Fibroblast of gingiva (primary cell): ENCODE data around the gene ABCC3.

Experiments
- DNase-seq: peaks from one replicate; pipeline ENCODE4 v3.0.0-alpha.2; 2011; ENCODE audit warnings: low read depth

ABCC3 gene

DNA sequence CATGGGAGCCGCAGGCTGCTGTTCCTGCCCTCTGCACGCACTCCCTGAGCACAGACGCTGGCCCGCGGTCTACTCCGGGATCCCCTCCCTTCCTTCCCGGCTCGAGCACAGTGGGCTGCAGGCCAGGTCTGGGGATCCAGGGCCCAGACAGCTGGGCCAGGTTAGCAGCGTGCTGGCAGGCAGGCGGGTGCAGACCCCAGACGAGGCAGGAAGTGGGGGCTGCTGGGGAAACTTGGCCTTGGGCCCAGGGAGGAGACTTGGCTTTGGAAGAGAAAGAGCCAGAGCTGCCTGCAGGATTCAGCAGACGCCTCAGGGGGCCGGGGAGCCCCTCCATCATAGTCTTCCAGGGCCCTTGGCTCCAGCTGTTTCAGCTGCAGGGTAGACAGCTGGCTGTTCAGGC, 30.2 kb upstream of the ABCC3 start:
- DNase-seq: no peak

DNA sequence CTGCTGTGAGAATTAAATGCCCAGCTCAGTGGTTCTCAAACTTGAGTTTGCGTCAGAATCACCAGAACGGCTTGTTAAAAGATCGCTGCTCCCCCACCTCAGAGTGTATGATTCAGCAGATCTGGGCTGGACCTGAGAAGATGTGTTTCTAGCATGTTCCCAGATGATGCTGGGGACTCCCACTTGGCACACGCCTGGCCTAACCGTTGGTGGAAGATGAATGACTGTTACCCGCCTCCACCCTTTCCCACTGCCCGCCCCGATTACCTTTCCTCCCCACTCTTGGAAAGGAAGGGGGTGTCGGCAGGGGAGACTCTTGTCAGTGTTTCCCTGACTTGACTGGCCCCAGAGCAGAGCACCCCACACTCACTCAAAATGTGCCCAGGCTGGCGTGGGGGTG, 29.3 kb upstream of the ABCC3 start:
- no peak for DNase-seq

DNA sequence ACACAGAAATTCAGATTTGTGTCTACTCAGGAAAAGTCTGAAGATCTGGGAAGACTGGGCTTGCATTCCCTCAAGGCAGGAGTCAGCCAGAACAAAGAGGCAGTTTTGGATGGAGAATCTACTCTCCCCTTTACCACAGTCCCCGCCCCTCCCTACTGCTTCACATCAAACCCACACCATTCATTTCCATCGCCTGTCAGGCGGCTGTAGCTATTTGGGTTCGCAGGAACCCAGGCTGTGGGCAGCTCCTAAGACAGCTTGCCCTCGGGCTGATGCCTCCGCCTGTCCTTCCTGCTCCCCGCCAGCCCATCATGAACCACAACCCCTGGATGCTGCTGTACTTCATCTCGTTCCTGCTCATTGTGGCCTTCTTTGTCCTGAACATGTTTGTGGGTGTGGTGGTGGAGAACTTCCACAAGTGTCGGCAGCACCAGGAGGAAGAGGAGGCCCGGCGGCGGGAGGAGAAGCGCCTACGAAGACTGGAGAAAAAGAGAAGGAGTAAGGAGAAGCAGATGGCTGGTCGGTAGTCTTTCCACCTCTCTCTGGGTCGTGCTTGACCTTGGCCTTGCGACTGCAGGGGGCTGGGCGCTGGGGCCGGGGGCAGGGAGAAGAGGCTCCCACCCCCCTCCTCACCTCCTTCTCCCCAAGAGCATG, 27.0 kb upstream of the ABCC3 start:
- DNase-seq: no peak

DNA sequence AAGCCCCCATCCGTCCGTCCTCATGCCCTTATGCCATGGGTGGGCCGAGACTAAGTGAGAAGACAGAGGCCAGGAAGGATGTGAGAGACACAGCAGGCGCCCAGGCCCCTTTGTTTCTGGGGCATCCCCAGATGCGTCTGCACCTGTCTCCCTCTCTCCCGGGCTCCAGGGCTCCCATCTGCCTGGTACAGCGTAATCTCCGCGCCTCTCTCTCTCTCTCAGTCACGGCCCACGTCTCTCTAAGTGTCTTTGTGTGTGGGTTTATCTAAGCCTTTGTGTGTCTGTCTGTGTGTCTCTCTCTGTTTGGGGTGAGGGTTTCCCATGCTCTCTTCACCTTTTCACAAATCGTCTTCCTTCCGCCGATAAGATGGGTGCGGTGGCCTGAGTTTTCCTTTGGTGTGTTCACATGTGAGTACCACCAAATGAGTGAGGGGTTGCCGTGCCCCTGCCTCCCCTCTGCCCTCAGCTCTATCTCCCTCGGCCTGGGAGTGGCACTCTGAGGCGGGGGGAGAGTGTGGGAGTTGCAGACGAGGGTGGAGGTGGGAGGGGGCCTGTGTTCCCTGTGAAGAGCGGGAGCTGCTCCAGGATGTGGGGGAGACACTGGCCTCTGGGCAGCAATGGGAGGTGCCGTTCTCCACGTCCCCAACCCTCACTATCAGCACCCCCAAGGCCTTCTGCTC, 25.8 kb upstream of the ABCC3 start:
- no peak for DNase-seq

DNA sequence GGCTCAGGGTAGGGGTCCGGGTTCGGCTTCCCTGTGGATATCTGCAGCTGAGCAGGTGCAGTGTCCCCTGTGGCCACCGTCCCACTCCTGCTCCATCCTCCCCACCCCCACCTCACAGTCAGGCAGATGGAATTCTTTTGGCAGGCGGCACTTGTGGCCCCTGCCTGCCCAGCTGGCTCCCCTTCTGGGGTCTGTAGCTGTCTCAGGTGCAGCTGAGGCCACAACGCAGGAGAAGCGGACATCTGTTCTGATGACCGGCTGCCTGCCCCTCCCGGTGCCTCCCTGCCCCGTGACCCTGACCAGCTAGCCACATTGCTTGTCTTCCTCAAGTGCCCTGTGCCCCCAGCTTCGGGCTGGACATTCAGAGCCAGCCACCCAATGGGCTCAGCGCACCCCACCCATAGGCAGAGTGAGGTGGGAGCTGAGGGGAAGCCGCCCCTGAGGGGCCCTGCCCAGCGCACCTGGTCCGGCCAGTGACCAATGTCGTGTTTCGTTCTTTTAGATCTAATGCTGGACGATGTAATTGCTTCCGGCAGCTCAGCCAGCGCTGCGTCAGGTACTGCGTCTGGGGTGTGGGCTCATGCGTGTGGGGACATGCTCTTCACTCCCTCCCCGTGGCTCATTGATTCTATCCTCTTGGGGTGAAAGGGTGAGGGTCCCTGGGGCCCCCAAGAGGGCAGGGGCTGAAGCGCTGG, 25.2 kb upstream of the ABCC3 start:
- DNase-seq: no peak

DNA sequence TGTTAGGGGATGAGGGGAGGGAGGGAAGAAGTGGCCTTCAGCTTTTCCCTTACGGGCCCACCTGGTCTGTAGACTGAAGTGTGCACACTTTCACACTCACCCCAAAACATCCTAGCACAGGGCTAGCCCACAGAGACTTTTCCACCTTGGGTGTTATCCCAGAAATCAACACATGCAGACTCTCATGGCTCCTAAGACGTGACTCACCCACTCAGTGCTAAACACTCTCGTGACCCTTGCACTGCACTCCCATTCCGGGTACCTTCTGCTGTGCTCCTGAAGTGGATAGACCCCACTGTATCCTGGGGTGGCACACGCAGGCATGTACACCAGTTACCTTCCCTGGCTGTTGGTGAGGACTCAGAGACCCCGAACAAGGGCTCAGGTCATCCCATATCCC, 23.0 kb upstream of the ABCC3 start:
- DNase-seq: no peak

DNA sequence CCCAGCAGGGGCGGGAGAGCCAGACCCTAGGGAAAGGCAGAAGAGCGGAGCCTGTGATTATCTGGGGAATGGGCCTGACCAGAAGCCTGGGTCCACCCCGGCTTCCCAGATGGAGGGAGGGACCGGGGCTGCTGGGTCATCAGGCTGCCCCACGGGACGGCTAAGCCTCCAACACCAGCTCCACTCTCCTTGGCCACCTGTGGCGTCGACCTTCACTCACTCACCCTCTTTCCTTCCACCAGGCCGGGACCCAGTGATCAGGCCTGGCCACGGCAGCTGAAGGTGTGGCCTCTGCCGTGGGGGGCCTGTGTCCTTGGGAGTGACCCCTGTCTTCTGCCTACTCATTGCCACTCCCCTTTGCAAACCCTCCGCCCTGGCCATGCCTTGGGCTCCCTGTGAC, 22.4 kb upstream of the ABCC3 start:
- DNase-seq: no peak

DNA sequence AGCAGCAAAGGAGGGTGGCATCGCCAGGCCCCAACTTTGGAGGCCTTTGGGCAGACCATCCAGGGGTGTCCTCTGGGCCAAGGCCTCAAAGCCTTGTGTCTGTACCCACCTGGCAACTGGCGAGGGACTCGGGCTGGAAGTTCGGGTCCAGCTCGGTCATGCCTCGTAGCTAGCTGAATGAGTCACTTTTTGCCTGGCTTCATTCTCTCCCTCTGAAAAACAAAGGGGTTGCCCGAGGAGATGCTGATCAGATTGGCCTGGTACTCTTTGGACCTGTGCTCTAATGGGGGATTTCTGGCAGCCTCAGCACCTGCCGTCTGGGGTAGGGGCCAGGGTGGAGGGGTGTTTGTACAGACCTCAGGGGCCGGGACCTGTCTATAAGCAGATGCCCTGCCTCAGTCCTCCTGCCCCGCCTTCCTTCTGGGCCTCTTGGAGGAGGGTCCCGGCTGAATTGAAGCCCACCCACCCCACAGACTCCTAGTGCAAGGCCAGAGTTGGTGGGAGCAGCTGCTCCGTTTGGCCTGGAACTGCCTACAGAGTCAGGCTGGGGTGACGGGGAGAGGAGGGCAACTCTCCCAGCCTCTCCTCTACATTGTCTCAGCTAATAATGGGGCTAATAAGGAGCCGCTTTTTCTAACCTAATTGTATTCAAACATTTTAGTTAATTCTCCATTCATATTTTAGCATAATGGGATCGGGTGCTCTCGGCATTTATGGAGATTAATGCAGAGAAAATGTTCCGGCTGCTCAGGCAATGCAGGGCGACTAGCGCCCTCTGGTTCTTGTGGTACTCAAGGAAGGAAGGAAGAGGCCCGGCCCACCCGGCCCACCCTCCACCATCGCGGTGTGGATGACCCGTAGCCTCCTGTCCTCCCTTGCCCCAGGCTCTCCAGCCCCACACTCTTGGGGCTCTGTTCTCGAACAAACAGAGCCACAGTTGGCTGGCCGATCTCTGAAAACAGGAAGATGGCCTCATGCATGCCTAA, 21.4 kb upstream of the ABCC3 start:
- no peak for DNase-seq

DNA sequence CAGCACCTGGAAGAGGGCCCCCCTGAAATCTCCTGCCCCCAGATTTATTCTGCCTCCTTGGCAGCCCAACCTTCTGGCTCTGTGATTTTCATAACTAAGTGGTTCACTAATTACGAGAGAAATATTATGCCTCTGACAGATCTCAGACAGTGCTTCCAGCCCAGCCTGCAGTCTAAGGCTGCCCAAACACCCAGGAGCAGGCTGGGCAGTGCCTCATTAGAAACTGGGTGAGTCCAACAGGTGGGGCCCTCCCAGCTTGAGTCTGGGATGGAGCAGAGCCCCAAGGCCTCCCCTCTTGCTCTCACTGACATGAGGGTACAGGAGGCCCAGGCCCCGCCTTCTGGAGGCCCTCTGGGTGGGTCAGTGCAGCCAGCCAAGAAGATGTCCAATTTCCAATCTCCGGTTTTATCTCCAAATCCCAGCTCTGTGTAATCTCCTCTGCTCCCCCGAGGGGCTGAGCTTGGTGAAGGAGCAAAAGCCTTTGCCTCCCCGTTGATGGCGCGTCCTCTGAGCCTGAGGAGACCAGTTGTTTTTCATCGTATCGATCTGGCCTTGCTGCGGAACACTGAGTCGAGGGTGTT, 20.1 kb upstream of the ABCC3 start:
- DNase-seq: no peak

DNA sequence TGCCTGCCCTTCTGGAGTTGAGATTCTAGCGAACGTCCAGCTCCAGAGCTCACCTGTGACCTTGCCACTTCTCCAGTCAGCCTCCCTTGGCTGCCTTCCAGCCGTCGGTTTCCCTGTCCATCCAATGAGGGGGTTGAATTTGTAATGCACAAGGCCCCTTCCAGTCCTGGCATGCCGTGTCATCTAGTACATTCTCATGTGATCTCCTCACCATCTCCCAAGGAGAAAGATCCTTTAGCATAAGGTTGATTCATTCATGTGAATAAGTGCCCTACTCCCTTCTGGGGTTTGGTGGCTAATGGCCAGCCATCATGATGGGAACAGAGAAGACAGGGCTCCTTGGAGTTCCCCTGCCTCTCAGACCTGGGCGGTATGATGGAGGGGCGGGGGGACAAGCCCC, 18.9 kb upstream of the ABCC3 start:
- no peak for DNase-seq

DNA sequence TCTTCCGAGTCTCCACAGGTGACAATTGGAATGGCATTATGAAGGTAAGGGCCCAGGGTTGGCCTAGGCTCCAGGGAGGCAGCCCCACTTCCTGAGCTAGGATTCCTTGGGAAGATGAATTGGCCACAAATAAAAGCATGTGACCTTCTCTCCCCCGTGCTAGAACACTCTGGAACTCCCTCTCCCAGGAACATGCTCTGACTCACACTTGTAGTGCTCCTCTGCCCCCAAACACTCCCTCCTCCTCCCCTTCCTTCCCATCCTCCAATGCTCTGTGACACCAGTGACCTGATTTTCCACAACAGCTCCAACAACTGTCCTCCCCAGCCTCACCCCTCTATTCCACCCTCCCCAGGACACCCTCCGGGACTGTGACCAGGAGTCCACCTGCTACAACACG, 16.4 kb upstream of the ABCC3 start:
- DNase-seq: no peak

DNA sequence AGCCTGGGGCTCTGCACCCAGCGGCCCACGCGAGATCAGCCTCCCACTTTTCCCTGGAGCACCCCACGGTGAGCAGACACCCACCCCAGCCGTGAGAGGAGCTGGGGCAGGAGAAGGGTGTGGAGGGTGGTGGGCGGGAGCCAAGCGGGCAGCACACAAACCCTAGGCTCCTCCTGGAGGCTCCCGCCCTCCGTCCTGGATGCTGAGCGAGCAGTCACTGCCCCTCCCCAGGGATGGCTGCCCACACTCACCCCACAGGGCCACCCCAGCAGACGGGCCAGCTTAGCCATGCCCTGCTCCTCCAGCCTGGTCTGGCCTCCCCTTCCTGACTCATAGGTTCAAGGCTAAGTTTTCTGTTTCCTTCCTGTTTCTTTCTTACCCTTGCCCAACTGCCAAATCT, 15.7 kb upstream of the ABCC3 start:
- no peak for DNase-seq

DNA sequence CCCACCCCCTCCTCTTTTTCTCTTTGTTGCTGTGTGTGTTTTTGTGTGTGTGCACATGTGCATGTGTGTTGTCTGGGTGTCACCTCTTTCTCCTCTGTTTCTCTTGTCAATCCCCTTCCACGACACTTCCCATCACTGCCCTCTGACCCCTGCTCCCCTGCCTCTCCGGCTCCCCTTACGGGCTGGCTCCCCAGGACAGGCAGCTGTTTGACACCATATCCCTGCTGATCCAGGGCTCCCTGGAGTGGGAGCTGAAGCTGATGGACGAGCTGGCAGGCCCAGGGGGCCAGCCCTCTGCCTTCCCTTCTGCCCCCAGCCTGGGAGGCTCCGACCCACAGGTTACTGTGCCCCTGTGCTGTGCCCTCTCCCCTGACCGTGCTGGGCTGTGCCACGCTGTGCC, 15.2 kb upstream of the ABCC3 start:
- no peak for DNase-seq

DNA sequence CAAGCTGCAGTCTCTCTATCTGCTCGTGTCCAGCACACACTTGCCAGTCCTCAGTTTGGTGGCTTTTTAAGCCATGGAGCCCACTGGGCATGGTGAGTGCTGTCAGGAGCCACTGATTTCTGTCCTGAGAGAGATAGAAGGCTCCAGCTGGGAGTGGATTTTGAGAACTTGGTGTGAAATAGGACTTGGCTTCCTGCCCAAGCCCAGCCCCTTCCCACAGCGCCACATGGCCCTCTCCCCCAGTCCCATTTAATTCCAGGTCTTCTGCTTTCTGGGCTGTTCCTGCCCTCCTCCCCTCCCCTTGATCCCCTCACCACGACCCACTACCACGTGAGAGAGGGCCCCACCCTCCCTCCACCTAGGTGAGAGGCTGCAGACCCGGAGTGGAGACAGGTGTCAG, 14.4 kb upstream of the ABCC3 start:
- no peak for DNase-seq

DNA sequence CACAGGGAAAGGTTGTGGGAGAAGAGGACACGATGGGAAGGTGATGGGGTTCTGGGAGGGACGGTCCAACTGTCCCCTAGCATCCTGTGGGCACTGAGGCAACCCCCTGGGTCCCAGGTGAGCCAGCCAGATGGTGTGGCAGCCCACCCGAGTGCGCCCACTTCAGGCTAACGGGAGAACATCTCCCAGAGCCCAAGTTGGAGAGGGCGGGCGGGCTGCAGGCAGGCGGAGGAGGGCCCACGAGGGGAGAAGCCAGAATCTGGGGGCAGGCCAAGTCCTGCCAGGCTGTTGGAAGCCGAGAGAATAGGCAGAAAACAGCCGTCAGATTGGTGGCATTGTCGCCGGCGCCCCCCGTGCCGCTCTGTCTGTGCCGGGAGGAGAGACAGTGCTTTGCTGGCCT, 13.8 kb upstream of the ABCC3 start:
- DNase-seq: no peak

DNA sequence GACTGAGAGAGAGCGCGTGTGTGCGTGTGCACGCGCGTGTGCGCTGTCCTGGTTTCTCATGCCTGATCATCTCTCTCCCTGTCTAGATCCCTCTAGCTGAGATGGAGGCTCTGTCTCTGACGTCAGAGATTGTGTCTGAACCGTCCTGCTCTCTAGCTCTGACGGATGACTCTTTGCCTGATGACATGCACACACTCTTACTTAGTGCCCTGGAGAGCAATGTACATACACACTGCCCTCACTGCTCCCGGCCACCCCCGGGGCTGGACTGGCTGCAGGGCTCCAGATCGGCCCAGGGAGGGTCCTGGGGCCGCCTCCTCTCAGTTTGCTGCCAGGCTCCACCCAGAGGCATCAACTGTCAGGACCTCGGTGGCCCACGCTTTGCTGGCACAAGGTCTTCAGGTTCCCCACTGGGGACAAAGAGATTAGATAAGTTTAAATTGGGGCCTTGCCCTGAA, 13.1 kb upstream of the ABCC3 start:
- DNase-seq: no peak

DNA sequence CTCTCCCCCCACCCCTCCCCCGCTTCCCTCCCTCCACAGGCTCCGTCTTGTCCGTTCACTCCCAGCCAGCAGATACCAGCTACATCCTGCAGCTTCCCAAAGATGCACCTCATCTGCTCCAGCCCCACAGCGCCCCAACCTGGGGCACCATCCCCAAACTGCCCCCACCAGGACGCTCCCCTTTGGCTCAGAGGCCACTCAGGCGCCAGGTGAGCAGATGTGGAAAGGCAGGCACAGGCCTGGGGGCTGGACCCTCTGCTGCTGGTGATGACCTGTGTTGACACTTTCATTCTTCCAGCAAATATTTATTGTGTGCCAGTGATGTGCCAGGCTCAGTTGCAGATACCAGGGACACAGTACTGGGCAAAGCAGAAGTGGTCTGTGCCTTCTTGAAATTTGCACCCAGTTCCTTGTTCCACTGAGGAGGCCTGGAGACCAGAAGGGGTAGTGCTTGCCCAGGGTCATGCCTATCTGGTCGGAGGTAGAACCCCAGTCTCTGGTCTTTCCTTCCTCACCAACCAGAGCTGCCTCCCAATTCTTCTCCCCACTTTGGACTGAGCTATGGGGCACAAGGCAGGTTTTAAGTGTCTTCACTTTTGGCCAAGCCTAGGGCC, 10.3 kb upstream of the ABCC3 start:
- DNase-seq: no peak

DNA sequence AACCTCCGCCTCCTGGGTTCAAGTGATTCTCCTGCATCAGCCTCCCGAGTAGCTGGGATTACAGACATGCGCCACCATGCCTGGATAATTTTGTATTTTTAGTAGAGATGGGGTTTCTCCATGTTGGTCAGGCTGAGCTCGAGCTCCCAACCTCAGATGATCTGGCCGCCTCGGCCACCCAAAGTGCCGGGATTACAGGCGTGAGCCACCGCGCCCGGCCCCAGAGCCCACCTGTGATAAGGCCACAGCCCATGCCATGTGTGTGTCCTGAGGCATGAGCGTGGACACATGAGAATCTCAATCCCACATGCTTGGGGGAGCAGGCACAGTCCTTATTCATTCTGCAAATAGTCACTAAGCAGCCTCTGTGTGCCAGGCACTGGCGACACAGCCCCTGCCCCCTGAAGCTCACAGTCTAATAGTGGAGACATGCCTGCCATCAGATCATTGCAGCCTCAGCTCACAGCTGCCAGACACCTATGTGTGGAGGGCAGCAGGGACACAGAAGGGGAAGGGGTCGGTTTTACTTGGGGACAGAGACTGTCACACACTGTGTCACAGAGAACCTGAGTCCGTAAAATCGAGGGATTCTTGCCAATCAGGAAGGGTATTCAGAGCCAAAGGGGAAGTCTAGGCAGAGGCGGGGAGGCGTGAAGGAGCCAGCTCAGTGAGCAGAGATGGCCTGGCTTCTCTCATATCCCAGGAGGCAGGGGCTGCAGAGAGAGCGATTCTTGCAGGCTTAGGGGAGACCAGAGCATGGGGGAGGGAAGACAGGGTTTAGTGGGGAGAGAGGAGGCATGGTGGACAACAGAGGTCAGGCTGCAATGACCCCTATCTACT, 9.4 kb upstream of the ABCC3 start:
- no peak for DNase-seq

DNA sequence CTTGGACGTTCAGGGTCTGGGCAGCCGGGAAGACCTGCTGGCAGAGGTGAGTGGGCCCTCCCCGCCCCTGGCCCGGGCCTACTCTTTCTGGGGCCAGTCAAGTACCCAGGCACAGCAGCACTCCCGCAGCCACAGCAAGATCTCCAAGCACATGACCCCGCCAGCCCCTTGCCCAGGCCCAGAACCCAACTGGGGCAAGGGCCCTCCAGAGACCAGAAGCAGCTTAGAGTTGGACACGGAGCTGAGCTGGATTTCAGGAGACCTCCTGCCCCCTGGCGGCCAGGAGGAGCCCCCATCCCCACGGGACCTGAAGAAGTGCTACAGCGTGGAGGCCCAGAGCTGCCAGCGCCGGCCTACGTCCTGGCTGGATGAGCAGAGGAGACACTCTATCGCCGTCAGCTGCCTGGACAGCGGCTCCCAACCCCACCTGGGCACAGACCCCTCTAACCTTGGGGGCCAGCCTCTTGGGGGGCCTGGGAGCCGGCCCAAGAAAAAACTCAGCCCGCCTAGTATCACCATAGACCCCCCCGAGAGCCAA, 8.6 kb upstream of the ABCC3 start:
- peak; percentile 71 for DNase-seq
